Esophagus squamous epithelium (tissue), 5 donors: ENCODE measurements around the gene ZMYND11. TPM values are rescaled to one million over a fixed set of nuclear protein-coding genes. Genes with fewer than 3 reads are reported as not detected.

Experiments used
- DNase-seq: peaks from one replicate; lab custom pipeline; 2025; lab: John Stamatoyannopoulos, UW
- H3K27ac ChIP-seq, 4 donors: fragments of 200-600 bp; sonication (generic); one replicate each; pipeline ENCODE4 v1.5.1; 2016 to 2019; ENCODE audit warnings: mild to moderate bottlenecking in 1 of 4
- H3K27me3 ChIP-seq, 4 donors: fragments of 200-600 bp; sonication (generic); 1 replicate in 3 of 4; 2 replicates in 1 of 4; pipeline versions ENCODE4 v1.5.1 to v1.6.0; 2017 to 2021; ENCODE audit warnings: antibody characterized with exemption in 1 of 4
- H3K36me3 ChIP-seq, 3 donors: fragments of 200-600 bp; sonication (generic); one replicate each; pipeline ENCODE4 v1.5.1; 2016 to 2019
- H3K4me1 ChIP-seq, 3 donors: fragments of 200-600 bp; sonication (generic); one replicate each; pipeline ENCODE4 v1.5.1; 2017 to 2019
- H3K4me3 ChIP-seq, 4 donors: fragments of 200-600 bp; sonication (generic); 1 replicate in 3 of 4; 2 replicates in 1 of 4; pipeline ENCODE4 v1.5.1; 2016 to 2019; ENCODE audit warnings: mild to moderate bottlenecking in 2 of 4, moderate library complexity in 1 of 4
- H3K9me3 ChIP-seq, 3 donors: fragments of 200-600 bp; sonication (generic); one replicate each; pipeline ENCODE4 v1.5.1; 2016 to 2019
- CTCF ChIP-seq, 6 experiments: fragments of 450-650 bp in 4 of 6; fragments of 200-600 bp in 2 of 6; sonication (generic) in 2 of 6; IDR thresholded peaks; one replicate each; pipeline ENCODE4 v1.5.1; 2016 to 2019; ENCODE audit warnings: antibody characterized with exemption in 6 of 6, mild to moderate bottlenecking in 4 of 6, moderate library complexity in 4 of 6
- POLR2A ChIP-seq, 4 donors: fragments of 450-650 bp; IDR thresholded peaks; one replicate each; pipeline ENCODE4 v1.6.1; 2017; ENCODE audit warnings: antibody characterized with exemption in 4 of 4, mild to moderate bottlenecking in 4 of 4, moderate library complexity in 3 of 4
- WGBS, 2 donors: methylation state at CpG; one replicate each; pipeline ENCODE4 v1.1.5; 2018; 5-methylcytosine and 5-hydroxymethylcytosine counted together
- intact Hi-C: fragments of 100-400 bp; cut with DNase I; formaldehyde crosslinking; loops from one replicate; pipeline ENCODE4 v1.15.0; 2022
- total RNA-seq, 4 donors: library from RNA; depleted of rRNA; stranded (reverse); fragments of >200 nt; gene quantifications; one replicate each; pipeline ENCODE4 v1.1.0, GENCODE V29; 2016
- donor health status: DM: yes; HTN: yes; CAD: no.

Gene ZMYND11
- total RNA-seq, 4 donors from 2014 or later: 22.9 to 67.9 (median 32.2) TPM

DNA sequence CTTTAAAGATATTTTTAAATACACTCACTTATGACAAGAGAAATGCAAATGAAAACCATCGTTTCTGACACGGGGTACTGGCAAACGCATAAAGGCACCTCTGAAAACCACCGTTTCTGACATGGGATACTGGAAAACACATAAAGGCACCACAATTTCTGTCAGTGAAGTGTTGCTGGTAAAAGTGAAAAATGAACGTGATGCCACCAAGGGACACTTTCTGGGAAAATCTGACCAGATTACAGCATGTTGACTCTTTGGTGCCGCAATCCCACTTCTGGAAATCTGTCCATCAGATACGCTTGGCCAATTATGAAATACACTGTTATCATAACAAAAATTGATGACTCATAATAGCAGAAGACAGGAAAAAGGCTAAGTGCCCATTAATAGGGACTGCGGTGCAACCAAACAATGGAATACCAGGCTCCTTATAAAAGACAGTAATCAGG lies 131.7 kb downstream of the ZMYND11 start:
- intact Hi-C loops: no loop called here
- WGBS, 2 donors: 21 to 28% methylated on average over 8 of the region's 8 CpGs
- DNase-seq: no peak
- Histone ChIP-seq H3K27ac (no peak overlapping the region), H3K36me3 (no peaks in the 10 kb centered on the region), H3K27me3 (no peaks in the 10 kb centered on the region), H3K4me1 (peaks cover 0 to 7% (median 0%) of the 10 kb centered on the region in 3 donors), H3K4me3 (no peak overlapping the region), H3K9me3 (no peaks in the 10 kb centered on the region)
- TF ChIP-seq CTCF (IDR thresholded peaks at IDR 0.05): no peak
- TF ChIP-seq POLR2A (IDR thresholded peaks at IDR 0.05): no peak

DNA sequence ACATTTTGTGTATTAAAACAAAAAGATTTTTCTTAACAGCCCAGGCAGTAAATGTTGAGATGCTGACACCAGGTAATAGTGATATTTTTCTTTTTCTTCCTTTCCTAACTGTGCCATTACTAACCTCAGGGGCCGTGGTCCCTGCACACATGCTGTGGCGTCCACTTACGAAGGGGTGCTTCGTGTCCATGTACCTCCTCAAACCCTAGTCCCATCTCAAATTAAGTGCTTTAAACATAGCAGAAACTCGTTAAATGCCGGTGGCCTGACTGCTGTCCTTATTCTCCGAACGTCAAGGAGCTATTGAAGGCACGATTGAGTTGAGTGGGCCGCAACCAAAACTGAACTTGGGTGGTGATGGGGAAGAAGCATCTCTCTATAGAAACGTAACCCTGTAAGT lies 132.4 kb downstream of the ZMYND11 start:
- intact Hi-C loops: no loop called here
- Histone ChIP-seq H3K27me3 (no peaks in the 10 kb centered on the region), H3K9me3 (no peaks in the 10 kb centered on the region), H3K4me3 (no peak overlapping the region), H3K4me1 (peaks cover 0 to 7% (median 0%) of the 10 kb centered on the region in 3 donors), H3K27ac (no peak overlapping the region), H3K36me3 (no peaks in the 10 kb centered on the region)
- no peak for DNase-seq
- TF ChIP-seq CTCF (IDR thresholded peaks at IDR 0.05) (no peak), POLR2A (IDR thresholded peaks at IDR 0.05) (no peak)
- WGBS, 2 donors: 91 to 92% methylated on average over 11 of the region's 11 CpGs

DNA sequence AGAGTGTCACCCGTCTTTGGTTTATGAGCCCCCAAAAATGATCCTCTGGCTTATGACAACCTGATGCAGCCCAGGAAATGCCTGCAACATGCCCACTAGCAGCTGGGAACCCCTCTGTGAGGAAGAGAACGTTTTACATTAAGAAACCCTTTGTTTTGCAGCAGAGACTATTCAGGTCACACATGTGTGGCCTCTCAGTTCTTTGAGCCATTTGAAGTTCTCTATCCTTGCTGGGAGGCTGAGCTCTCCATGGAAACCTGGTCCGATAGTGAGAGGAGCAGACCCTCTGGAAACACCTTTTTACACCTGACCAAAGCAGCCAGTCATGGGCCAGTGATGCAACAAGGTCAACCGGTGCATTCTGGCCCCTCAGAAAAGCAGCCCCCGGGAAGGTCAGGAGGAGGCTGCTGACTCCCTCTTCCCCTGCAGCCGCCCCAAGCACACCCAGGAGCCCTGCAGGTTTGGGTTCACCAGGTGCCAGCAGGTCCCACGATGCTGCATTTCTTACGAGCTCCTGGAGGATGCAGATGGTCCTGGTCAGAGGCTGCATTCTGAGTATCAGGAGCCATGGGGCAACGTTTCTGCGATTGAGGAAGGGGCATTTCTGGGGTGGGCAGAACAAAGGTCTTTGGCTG lies 134.3 kb downstream of the ZMYND11 start:
- no peaks in the 10 kb centered on the region for H3K36me3 ChIP-seq
- H3K9me3 ChIP-seq: no peaks in the 10 kb centered on the region
- TF ChIP-seq CTCF (IDR thresholded peaks at IDR 0.05): no peak
- TF ChIP-seq POLR2A (IDR thresholded peaks at IDR 0.05): no peak
- H3K4me1 ChIP-seq: peaks cover 0 to 7% (median 0%) of the 10 kb centered on the region in 3 donors
- no peak overlapping the region for H3K27ac ChIP-seq
- DNase-seq: no peak
- intact Hi-C loops: no loop called here
- no peaks in the 10 kb centered on the region for H3K27me3 ChIP-seq
- WGBS, 2 donors: 78 to 85% methylated on average over 4 to 7 of the region's 10 CpGs
- H3K4me3 ChIP-seq: no peak overlapping the region

DNA sequence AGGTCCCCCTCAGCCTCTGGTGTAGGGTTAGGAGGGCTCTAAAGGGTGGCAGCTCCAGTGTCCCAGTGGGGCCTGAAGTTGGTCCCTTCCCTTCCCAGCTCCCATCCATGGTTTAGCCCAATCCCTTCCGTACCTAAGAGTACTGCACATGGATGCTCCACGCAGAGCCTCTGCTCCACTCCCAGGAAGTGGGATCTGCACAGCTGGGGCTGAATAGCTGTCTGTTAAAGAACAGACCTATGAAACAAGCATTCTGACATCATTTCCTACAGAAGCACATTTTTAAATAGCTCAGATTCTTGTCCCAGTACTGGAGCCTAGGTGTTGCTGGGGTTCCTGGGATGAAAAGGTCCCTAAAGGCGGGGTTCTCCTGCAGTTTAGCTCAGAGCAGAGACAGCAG lies 135.9 kb downstream of the ZMYND11 start:
- TF ChIP-seq CTCF (IDR thresholded peaks at IDR 0.05) (no peak), POLR2A (IDR thresholded peaks at IDR 0.05) (no peak)
- intact Hi-C loops: no loop called here
- Histone ChIP-seq H3K27ac (no peak overlapping the region), H3K4me3 (no peak overlapping the region), H3K4me1 (peaks cover 0 to 7% (median 0%) of the 10 kb centered on the region in 3 donors), H3K9me3 (no peaks in the 10 kb centered on the region), H3K36me3 (peaks cover 0 to 14% (median 0%) of the 10 kb centered on the region in 3 donors), H3K27me3 (no peaks in the 10 kb centered on the region)
- DNase-seq: no peak
- 75 to 80% methylated on average over 1 to 2 of the region's 3 CpGs for WGBS, 2 donors

GRCh38 chr10:271722-272121 lies 136.5 kb downstream of the ZMYND11 start:
- 94% methylated on average over 6 of the region's 6 CpGs for WGBS, 2 donors
- H3K36me3 ChIP-seq: peaks cover 0 to 14% (median 0%) of the 10 kb centered on the region in 3 donors
- H3K27ac ChIP-seq: no peak overlapping the region
- H3K4me3 ChIP-seq: no peak overlapping the region
- no peaks in the 10 kb centered on the region for H3K9me3 ChIP-seq
- TF ChIP-seq CTCF (IDR thresholded peaks at IDR 0.05) (no peak), POLR2A (IDR thresholded peaks at IDR 0.05) (no peak)
- peaks cover 0 to 7% (median 0%) of the 10 kb centered on the region in 3 donors for H3K4me1 ChIP-seq
- intact Hi-C loops: no loop called here
- H3K27me3 ChIP-seq: no peaks in the 10 kb centered on the region
- DNase-seq: no peak
